ENCODE data around the gene MSH3. TPM values are rescaled to one million over a fixed set of nuclear protein-coding genes. Genes with fewer than 3 reads are reported as not detected.

MSH3 gene
- polyA plus RNA-seq, 1 donor (not counting 4 experiments of a cell fraction or from before 2014, with no cell fraction given): 11.1 TPM

DNA sequence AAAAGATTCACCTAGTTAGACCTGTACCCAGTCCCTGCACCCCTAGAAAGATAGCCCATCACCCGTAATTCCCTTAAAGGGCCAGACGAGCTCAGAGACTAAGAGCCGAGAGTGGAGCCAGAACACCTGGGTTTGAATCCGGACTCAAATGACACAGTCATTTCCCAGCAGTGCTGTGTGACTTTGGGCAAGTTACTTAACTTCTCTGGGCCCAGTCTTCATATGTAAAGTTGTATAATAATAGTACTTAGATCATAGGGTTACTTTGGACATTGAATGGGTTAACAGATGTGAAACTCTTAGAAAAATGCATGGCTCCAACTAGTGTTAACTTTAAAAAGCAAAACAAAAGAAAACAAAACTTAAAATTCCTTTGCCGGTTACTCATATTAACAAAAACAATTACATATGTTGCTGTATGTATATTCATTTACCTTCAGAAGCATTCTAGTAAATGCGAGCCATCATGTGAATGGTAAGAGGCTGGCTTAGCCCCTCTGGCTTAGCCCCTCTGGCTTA lies 265.3 kb downstream of the MSH3 start:
- no peaks in the 10 kb centered on the region for H3K9me3 ChIP-seq (ENCODE audit: control insufficient read depth, low read depth, low read length)
- H3K27me3 ChIP-seq (ENCODE audit: control insufficient read depth, extremely low read depth, insufficient read depth, low read length): no peaks in the 10 kb centered on the region
- H3K27ac ChIP-seq (ENCODE audit: control insufficient read depth, insufficient read depth, low read length): no peak overlapping the region
- no peaks in the 10 kb centered on the region for H3K36me3 ChIP-seq (ENCODE audit: control insufficient read depth in 2 of 2, extremely low read depth in 1 of 2, insufficient read depth in 2 of 2, low read length in 2 of 2)
- H3K79me2 ChIP-seq (ENCODE audit: control insufficient read depth, insufficient read depth, low read length): no peaks in the 10 kb centered on the region
- DNase-seq (ENCODE audit: low read depth, low spot score) (no peak), FAIRE-seq (no peak)
- no peak overlapping the region for H2AFZ ChIP-seq (ENCODE audit: control insufficient read depth, low read length)
- H3K9ac ChIP-seq (ENCODE audit: control insufficient read depth, extremely low read depth, insufficient read depth, low read length): no peak overlapping the region
- no peak overlapping the region for H3K4me2 ChIP-seq (ENCODE audit: control insufficient read depth, extremely low read depth, insufficient read depth, low read depth, low read length)
- peaks cover 3% of the 10 kb centered on the region for H3K4me1 ChIP-seq (ENCODE audit: control insufficient read depth, extremely low read depth, insufficient read depth, low read length)
- dilution Hi-C loops (cut with MboI; ENCODE audit: extremely low pct_ligation_motif_present, low sequenced_read_pairs): no loop called here
- no peak overlapping the region for H3K4me3 ChIP-seq (ENCODE audit: control insufficient read depth in 2 of 3, extremely low read depth in 1 of 3, insufficient read depth in 2 of 3, low read depth in 1 of 3, low read length in 3 of 3)
- H4K20me1 ChIP-seq (ENCODE audit: control insufficient read depth, extremely low read depth, insufficient read depth, low read length): no peaks in the 10 kb centered on the region
- TF ChIP-seq, protein P1, sequence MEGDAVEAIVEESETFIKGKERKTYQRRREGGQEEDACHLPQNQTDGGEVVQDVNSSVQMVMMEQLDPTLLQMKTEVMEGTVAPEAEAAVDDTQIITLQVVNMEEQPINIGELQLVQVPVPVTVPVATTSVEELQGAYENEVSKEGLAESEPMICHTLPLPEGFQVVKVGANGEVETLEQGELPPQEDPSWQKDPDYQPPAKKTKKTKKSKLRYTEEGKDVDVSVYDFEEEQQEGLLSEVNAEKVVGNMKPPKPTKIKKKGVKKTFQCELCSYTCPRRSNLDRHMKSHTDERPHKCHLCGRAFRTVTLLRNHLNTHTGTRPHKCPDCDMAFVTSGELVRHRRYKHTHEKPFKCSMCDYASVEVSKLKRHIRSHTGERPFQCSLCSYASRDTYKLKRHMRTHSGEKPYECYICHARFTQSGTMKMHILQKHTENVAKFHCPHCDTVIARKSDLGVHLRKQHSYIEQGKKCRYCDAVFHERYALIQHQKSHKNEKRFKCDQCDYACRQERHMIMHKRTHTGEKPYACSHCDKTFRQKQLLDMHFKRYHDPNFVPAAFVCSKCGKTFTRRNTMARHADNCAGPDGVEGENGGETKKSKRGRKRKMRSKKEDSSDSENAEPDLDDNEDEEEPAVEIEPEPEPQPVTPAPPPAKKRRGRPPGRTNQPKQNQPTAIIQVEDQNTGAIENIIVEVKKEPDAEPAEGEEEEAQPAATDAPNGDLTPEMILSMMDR (optimal IDR thresholded peaks at IDR 0.05 in 1 of 3, IDR thresholded peaks at IDR 0.05 in 1 of 3, conservative IDR thresholded peaks at IDR 0.05 in 1 of 3; ENCODE audit: extremely low read depth in 1 of 3, insufficient read depth in 2 of 3, low read length in 3 of 3): no peak
- no peak for TF ChIP-seq EZH2 (IDR thresholded peaks at IDR 0.05; ENCODE audit: low read length)
- no peaks in the 10 kb centered on the region for H3K9me1 ChIP-seq (ENCODE audit: control insufficient read depth, extremely low read depth, insufficient read depth, low read length)

DNA sequence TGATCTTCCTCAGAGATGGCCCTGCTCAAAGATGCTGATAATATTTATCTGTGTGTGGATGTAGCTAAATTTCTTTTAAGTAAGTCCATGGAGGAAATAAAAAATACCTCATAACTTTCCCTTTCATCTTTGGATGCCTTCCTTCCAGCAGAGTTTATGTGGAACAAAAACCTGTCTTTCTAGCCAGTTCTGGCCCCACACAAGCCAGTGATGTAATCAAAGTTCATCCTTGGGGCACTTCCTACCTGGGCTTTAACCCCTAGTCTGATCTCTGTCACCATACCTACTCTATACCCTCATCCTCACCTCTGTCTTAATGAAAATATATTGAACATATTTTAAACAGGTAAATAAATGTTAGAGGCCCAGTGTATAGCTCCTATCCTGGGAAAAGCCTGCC lies 265.9 kb downstream of the MSH3 start:
- dilution Hi-C loops (cut with MboI; ENCODE audit: extremely low pct_ligation_motif_present, low sequenced_read_pairs): no loop called here
- no peak overlapping the region for H2AFZ ChIP-seq (ENCODE audit: control insufficient read depth, low read length)
- no peaks in the 10 kb centered on the region for H3K9me1 ChIP-seq (ENCODE audit: control insufficient read depth, extremely low read depth, insufficient read depth, low read length)
- H3K4me3 ChIP-seq (ENCODE audit: control insufficient read depth in 2 of 3, extremely low read depth in 1 of 3, insufficient read depth in 2 of 3, low read depth in 1 of 3, low read length in 3 of 3): no peak overlapping the region
- no peaks in the 10 kb centered on the region for H3K79me2 ChIP-seq (ENCODE audit: control insufficient read depth, insufficient read depth, low read length)
- H3K27ac ChIP-seq (ENCODE audit: control insufficient read depth, insufficient read depth, low read length): no peak overlapping the region
- H4K20me1 ChIP-seq (ENCODE audit: control insufficient read depth, extremely low read depth, insufficient read depth, low read length): no peaks in the 10 kb centered on the region
- TF ChIP-seq EZH2 (IDR thresholded peaks at IDR 0.05; ENCODE audit: low read length): no peak
- TF ChIP-seq, protein P1 (optimal IDR thresholded peaks at IDR 0.05 in 1 of 3, IDR thresholded peaks at IDR 0.05 in 1 of 3, conservative IDR thresholded peaks at IDR 0.05 in 1 of 3; ENCODE audit: extremely low read depth in 1 of 3, insufficient read depth in 2 of 3, low read length in 3 of 3): no peak
- no peak overlapping the region for H3K9ac ChIP-seq (ENCODE audit: control insufficient read depth, extremely low read depth, insufficient read depth, low read length)
- H3K9me3 ChIP-seq (ENCODE audit: control insufficient read depth, low read depth, low read length): no peaks in the 10 kb centered on the region
- DNase-seq (ENCODE audit: low read depth, low spot score): no peak
- H3K36me3 ChIP-seq (ENCODE audit: control insufficient read depth in 2 of 2, extremely low read depth in 1 of 2, insufficient read depth in 2 of 2, low read length in 2 of 2): no peaks in the 10 kb centered on the region
- H3K27me3 ChIP-seq (ENCODE audit: control insufficient read depth, extremely low read depth, insufficient read depth, low read length): no peaks in the 10 kb centered on the region
- FAIRE-seq: no peak
- peaks cover 3% of the 10 kb centered on the region for H3K4me1 ChIP-seq (ENCODE audit: control insufficient read depth, extremely low read depth, insufficient read depth, low read length)
- no peak overlapping the region for H3K4me2 ChIP-seq (ENCODE audit: control insufficient read depth, extremely low read depth, insufficient read depth, low read depth, low read length)

Data from keratinocyte (primary cell).